Adrenal gland (tissue), 5 donors: ENCODE results near the gene SPTBN1.

ENCODE experiments used
- CTCF ChIP-seq, 6 experiments: fragments of 450-650 bp in 4 of 6; fragments of 200-600 bp in 2 of 6; sonication (generic) in 1 of 6; IDR thresholded peaks; 1 replicate in 5 of 6; 2 replicates in 1 of 6; pipeline versions ENCODE4 v1.5.1 to v1.8.0; 2016 to 2021; ENCODE audit warnings: antibody characterized with exemption in 6 of 6, mild to moderate bottlenecking in 2 of 6, moderate library complexity in 1 of 6
- POLR2A ChIP-seq, 2 donors: fragments of 450-650 bp; IDR thresholded peaks; one replicate each; pipeline ENCODE4 v1.6.1; 2017; ENCODE audit warnings: antibody characterized with exemption in 2 of 2, mild to moderate bottlenecking in 2 of 2, moderate library complexity in 1 of 2
- donor health status: DM: no; HTN: no; CAD: no.

- TF ChIP-seq CTCF (IDR thresholded peaks at IDR 0.05) (no peak), POLR2A (IDR thresholded peaks at IDR 0.05) (no peak)
Measured at GRCh38 chr2:54579061-54579681, 123.0 kb downstream of the SPTBN1 start.
